OCI-LY7 (cell line): ENCODE results near the gene LTK. TPM values are rescaled to one million over a fixed set of nuclear protein-coding genes. Genes with fewer than 3 reads are reported as not detected.

ENCODE experiments used
- BruUV-seq: library from RNA; stranded (reverse); fragments of 400-500 nt; replicated peaks from 2 replicates; lab custom pipeline; 2021; lab: Mats Ljungman, UMichigan
- CTCF ChIA-PET: fragments of 300-600 bp; sonication (Branson Sonifier 250); formaldehyde crosslinking; loops from one replicate; lab custom pipeline; 2022; ENCODE audit warnings: antibody characterized with exemption; ENCODE audit not compliant: unreplicated experiment; lab: Charles Lee
- POLR2A ChIA-PET: fragments of 300-600 bp; sonication (Branson Sonifier 250); formaldehyde crosslinking; loops from one replicate; lab custom pipeline; 2022; ENCODE audit warnings: antibody characterized with exemption; lab: Charles Lee
- DNase-seq: peaks from one replicate; pipeline ENCODE4 v3.0.0-alpha.2; 2015; ENCODE audit warnings: low spot score
- H2AFZ ChIP-seq: fragments of 200-600 bp; sonication (generic), shearing (Covaris generic); 2 replicates; pipeline ENCODE4 v1.6.1; 2014; ENCODE audit warnings: mild to moderate bottlenecking, antibody characterized with exemption, low read length, moderate library complexity
- H3K27ac ChIP-seq: fragments of 200-600 bp; sonication (generic); 2 replicates; pipeline ENCODE4 v1.5.1; 2014; ENCODE audit warnings: mixed run types, low read depth, mild to moderate bottlenecking, moderate library complexity, low read length, inconsistent platforms; ENCODE audit not compliant: poor library complexity, severe bottlenecking
- H3K36me3 ChIP-seq: fragments of 200-600 bp; sonication (generic); 2 replicates; pipeline ENCODE4 v1.6.1; 2014; ENCODE audit warnings: mild to moderate bottlenecking, antibody characterized with exemption, low read length, moderate library complexity, mixed read lengths; ENCODE audit not compliant: insufficient read depth
- H3K4me1 ChIP-seq: fragments of 200-600 bp; sonication (generic); 2 replicates; pipeline ENCODE4 v1.5.1; 2014; ENCODE audit warnings: mild to moderate bottlenecking, low read length; ENCODE audit not compliant: insufficient read depth, poor library complexity, severe bottlenecking
- H3K4me2 ChIP-seq: fragments of 200-600 bp; sonication (generic); 2 replicates; pipeline ENCODE4 v1.6.1; 2014; ENCODE audit warnings: mild to moderate bottlenecking, low read length
- H3K4me3 ChIP-seq: fragments of 200-600 bp; sonication (generic); 2 replicates; pipeline ENCODE4 v1.5.1; 2014; ENCODE audit warnings: mild to moderate bottlenecking, low read depth, low read length; ENCODE audit not compliant: poor library complexity, severe bottlenecking
- H3K79me2 ChIP-seq: fragments of 200-600 bp; sonication (generic); 2 replicates; pipeline ENCODE4 v1.6.1; 2016; ENCODE audit warnings: low read depth, mild to moderate bottlenecking, low read length, moderate library complexity, mixed read lengths; ENCODE audit not compliant: insufficient read depth
- H3K9me2 ChIP-seq: fragments of 200-600 bp; sonication (generic); 2 replicates; pipeline ENCODE4 v1.6.1; 2016; ENCODE audit warnings: mild to moderate bottlenecking, low read length, mixed read lengths; ENCODE audit not compliant: insufficient read depth
- H3K9me3 ChIP-seq: fragments of 200-600 bp; sonication (generic); 2 replicates; pipeline ENCODE4 v1.6.1; 2014; ENCODE audit warnings: mild to moderate bottlenecking, mixed run types, low read length, mixed read lengths
- H4K20me1 ChIP-seq: fragments of 200-600 bp; sonication (generic); 2 replicates; pipeline ENCODE4 v1.6.1; 2014; ENCODE audit warnings: mild to moderate bottlenecking, antibody characterized with exemption, low read length, moderate library complexity, mixed read lengths; ENCODE audit not compliant: insufficient read depth
- EZH2phosphoT487 ChIP-seq: fragments of 200-600 bp; sonication (generic); IDR thresholded peaks from 2 replicates; pipeline ENCODE4 v1.6.1; 2018; ENCODE audit warnings: low read depth, borderline replicate concordance, mild to moderate bottlenecking, mixed run types, antibody characterized with exemption, low read length, moderate library complexity, mixed read lengths
- intact Hi-C: fragments of 100-400 bp; cut with micrococcal nuclease; formaldehyde crosslinking; loops from one replicate; pipeline ENCODE4 v1.10.0; 2022; ENCODE audit not compliant: unreplicated experiment
- total RNA-seq, 2 experiments: library from RNA; depleted of rRNA in 1 of 2; stranded (reverse); fragments of >200 nt in 1 of 2; shearing (Covaris generic) in 1 of 2; gene quantifications; 2 replicates each; pipeline ENCODE4 v1.2.3, GENCODE V29; 2014 to 2022
- TF ChIP-seq, protein P1 (sequence below): fragments of 200-600 bp; sonication (generic); conservative IDR thresholded peaks from 2 replicates; pipeline ENCODE4 v1.5.1; 2014; ENCODE audit warnings: mild to moderate bottlenecking, antibody characterized with exemption, low read length, moderate library complexity, mixed read lengths

LTK gene
- total RNA-seq, 2 experiments from 2014 or later, result 0.11 to 0.22 TPM

DNA sequence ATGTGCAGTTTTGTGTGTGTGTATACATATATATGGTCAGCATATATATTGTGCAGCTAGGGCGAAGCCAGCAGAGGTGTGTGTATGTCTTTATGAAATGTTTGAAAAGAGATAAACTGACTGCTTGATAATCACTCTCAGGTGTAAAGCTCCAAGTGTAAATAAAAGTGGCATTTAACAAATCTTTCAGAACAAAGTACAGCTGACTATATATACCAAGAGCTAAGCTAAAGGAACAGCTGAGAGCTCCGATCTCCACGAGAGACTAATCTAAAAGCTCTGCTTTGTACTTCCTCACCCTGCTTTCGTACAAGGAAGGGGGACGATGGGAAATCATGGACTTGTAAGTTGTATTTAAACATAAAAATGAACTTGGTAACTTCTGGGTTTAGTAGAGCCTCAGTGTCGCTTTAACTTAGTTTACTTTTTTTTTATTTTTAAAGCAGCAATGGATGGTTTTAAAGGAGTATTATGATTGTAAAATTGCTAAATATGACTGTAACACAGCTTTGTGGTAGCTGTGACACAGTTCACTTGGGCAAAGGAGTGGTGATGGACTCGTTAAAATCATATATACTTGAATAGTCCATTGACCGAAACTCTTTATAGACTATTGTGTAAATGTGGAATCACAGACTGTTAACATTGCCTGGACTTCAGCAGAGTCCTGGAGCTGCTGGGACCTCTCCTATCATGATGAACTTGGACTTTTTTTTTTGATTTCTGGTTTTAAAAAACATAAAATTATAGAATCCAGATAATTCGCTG lies 31.3 kb downstream of the LTK start:
- Histone ChIP-seq H3K4me1 (no peaks in the 10 kb centered on the region), H3K4me2 (no peak overlapping the region), H3K4me3 (no peak overlapping the region), H3K9me3 (no peaks in the 10 kb centered on the region), H3K27ac (no peak overlapping the region), H3K9me2 (no peaks in the 10 kb centered on the region), H2AFZ (no peak overlapping the region), H4K20me1 (no peaks in the 10 kb centered on the region), H3K79me2 (no peaks in the 10 kb centered on the region), H3K36me3 (peaks cover 52% of the 10 kb centered on the region)
- intact Hi-C loops, result no loop called here
- BruUV-seq, result TSS peak; percentile 82
- no peak for TF ChIP-seq EZH2phosphoT487
- TF ChIP-seq, protein P1, sequence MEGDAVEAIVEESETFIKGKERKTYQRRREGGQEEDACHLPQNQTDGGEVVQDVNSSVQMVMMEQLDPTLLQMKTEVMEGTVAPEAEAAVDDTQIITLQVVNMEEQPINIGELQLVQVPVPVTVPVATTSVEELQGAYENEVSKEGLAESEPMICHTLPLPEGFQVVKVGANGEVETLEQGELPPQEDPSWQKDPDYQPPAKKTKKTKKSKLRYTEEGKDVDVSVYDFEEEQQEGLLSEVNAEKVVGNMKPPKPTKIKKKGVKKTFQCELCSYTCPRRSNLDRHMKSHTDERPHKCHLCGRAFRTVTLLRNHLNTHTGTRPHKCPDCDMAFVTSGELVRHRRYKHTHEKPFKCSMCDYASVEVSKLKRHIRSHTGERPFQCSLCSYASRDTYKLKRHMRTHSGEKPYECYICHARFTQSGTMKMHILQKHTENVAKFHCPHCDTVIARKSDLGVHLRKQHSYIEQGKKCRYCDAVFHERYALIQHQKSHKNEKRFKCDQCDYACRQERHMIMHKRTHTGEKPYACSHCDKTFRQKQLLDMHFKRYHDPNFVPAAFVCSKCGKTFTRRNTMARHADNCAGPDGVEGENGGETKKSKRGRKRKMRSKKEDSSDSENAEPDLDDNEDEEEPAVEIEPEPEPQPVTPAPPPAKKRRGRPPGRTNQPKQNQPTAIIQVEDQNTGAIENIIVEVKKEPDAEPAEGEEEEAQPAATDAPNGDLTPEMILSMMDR, result no peak
- CTCF ChIA-PET, result interaction anchor here (0.6 kb wide), 1 partner anchor 16 kb away, joined by 3 read pairs; no protein-coding TSS in a partner anchor
- no peak for DNase-seq
- POLR2A ChIA-PET, result no interaction called here

DNA sequence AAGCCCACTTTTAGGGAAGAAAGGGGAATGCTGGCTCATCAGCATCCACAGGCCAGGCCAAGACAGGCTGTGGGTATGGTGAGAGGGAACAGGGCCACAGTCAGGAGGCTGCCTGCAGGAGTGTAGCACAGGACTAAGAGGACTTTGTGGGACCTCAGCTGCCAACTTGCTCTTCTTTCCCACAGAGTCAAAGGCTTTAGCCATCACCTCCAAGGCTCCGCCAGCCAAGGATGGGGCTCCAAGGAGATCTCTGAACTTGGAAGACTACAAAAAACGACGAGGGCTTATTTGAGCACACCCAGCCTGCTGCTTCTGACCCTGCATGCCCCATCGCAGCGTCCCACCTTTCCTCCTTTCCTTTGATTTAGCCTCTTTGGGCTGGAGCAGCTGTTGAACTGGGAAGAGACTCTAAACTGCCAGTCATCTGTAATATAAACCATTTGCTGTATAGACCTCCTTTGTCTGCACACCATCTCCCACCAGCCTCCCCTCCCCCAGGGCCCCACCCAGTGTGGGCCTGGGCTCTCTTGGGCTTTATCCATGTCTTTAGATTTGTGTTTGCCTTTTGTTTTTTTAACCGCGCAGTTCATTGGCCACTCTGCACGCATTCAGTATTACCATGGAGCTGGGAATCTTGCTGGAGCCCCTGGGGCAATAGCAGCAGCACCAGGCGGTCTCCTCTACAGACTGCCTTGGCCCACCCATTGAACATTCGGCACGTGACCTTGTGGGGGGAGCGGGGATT lies 33.1 kb downstream of the LTK start:
- no peaks in the 10 kb centered on the region for H4K20me1 ChIP-seq
- no peaks in the 10 kb centered on the region for H3K79me2 ChIP-seq
- no peak overlapping the region for H3K4me2 ChIP-seq
- no peak for DNase-seq
- ChIA-PET CTCF (no interaction called here), POLR2A (no interaction called here)
- H3K9me3 ChIP-seq, result no peaks in the 10 kb centered on the region
- no peaks in the 10 kb centered on the region for H3K4me1 ChIP-seq
- H3K9me2 ChIP-seq, result no peaks in the 10 kb centered on the region
- no peak overlapping the region for H3K4me3 ChIP-seq
- no peak overlapping the region for H3K27ac ChIP-seq
- no TSS peak for BruUV-seq
- no peak overlapping the region for H2AFZ ChIP-seq
- no peak for TF ChIP-seq EZH2phosphoT487
- TF ChIP-seq, protein P1, result no peak
- H3K36me3 ChIP-seq, result peaks cover 69% of the 10 kb centered on the region
- intact Hi-C loops, result no loop called here
